Measurements from ENCODE around the gene TMEM161B.
"Not testable (repeated sequence)": the region's sequence is repeated elsewhere in the genome, so short reads cannot be mapped to it uniquely, and the experiment has no call there.

Gene TMEM161B

DNA sequence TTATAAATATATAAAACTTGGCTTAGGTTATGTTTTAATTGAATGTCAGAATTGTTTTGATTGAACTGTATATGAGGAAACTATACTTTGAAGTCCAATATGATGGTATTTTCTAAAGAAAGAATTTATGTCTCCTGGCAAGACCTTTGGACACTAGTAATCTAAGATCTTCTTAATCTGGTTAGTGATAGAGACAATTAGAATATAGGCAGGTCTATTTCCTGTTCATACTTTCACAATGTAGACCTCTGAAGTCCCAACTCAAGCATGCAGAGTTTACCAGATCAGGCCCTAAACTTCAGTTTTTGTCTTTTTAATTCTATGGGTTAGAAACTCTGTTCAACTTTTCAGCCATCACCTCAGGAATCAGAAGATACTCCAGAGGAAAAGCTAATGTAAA, 6.9 kb upstream of the TMEM161B start:
- H3K27me3 ChIP-seq (ENCODE audit: control insufficient read depth, insufficient read depth, low read length) = no peaks in the 10 kb centered on the region
- H3K4me1 ChIP-seq (ENCODE audit: control insufficient read depth, insufficient read depth, low read length) = no peaks in the 10 kb centered on the region
- no peak overlapping the region for H3K9ac ChIP-seq (ENCODE audit: low read depth, low read length)
- H3K4me3 ChIP-seq (ENCODE audit: low read depth, low read length) = no peak overlapping the region
- H3K9me3 ChIP-seq (ENCODE audit: control insufficient read depth, insufficient read depth, low read length) = no peaks in the 10 kb centered on the region
- H3K36me3 ChIP-seq (ENCODE audit: control insufficient read depth, insufficient read depth, low read length) = no peaks in the 10 kb centered on the region

DNA sequence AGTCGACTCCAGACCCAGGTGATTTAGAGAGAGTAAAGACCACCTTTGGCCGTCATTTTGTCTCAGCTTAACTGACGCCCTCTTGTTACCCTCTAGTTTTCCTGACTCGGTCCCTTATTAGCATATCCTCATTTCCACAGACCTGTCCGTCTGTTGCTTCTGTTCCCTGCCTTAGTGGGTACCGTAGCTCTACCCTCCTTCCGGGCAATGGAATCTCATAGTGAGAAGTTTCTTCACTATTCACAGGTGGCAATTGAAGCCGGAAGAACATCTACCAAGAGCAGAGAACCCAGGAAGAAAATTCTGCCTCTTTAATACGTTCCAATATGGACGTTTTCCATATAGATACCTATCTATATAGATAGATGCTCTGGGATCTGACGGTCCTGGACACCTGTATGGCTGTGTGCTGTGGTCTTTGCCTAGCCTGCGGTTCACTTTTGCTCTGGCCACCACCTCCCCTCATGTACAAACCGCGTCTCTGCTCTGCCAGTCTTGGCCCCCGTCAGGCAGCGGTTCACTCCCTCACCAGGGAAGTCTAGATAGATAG, 652 bp upstream of the TMEM161B start:
- H3K36me3 ChIP-seq (ENCODE audit: control insufficient read depth, insufficient read depth, low read length) = no peaks in the 10 kb centered on the region
- no peaks in the 10 kb centered on the region for H3K4me1 ChIP-seq (ENCODE audit: control insufficient read depth, insufficient read depth, low read length)
- H3K9ac ChIP-seq (ENCODE audit: low read depth, low read length) = peak overlapping the region; percentile 79
- H3K9me3 ChIP-seq (ENCODE audit: control insufficient read depth, insufficient read depth, low read length) = peaks cover 4% of the 10 kb centered on the region
- H3K27me3 ChIP-seq (ENCODE audit: control insufficient read depth, insufficient read depth, low read length) = no peaks in the 10 kb centered on the region
- peak overlapping the region; percentile 93 for H3K4me3 ChIP-seq (ENCODE audit: low read depth, low read length)

DNA sequence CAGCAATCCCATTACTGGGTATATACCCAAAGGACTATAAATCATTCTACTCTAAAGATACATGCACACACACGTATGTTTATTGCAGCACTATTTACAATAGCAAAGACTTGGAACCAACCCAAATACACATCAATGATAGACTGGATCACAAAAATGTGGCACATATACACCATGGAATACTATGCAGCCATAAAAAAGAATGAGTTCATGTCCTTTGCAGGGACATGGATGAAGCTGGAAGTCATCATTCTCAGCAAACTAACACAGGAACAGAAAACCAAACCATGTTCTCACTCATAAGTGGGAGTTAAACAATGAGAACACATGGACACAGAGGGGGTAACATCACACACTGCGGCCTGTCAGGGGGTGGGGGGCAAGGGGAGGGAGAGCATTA, 4.1 kb downstream of the TMEM161B start:
- H3K9ac ChIP-seq (ENCODE audit: low read depth, low read length); H3K4me1 ChIP-seq (ENCODE audit: control insufficient read depth, insufficient read depth, low read length); H3K36me3 ChIP-seq (ENCODE audit: control insufficient read depth, insufficient read depth, low read length); H3K27me3 ChIP-seq (ENCODE audit: control insufficient read depth, insufficient read depth, low read length); H3K4me3 ChIP-seq (ENCODE audit: low read depth, low read length); H3K9me3 ChIP-seq (ENCODE audit: control insufficient read depth, insufficient read depth, low read length): not testable (repeated sequence)

DNA sequence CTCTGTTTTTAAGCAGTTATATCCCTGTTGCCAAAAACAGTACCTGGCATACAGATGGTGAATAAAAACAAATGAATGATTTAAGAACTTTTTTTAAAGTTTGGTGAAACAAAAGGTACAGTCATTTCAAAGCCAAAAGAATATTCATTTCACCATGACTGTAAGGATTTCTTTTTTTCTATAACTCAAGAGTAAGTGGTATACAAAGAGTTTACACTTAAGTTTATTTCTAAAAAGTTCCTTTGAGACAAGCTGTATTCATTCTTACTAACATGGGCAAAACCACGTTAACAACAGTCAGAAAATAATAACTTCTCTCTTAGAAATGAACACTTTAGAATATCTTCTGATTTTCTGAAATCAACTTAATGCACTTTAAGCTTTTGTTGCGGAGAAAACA, 5.3 kb downstream of the TMEM161B start:
- no peak overlapping the region for H3K4me3 ChIP-seq (ENCODE audit: low read depth, low read length)
- no peaks in the 10 kb centered on the region for H3K36me3 ChIP-seq (ENCODE audit: control insufficient read depth, insufficient read depth, low read length)
- no peak overlapping the region for H3K9ac ChIP-seq (ENCODE audit: low read depth, low read length)
- H3K27me3 ChIP-seq (ENCODE audit: control insufficient read depth, insufficient read depth, low read length) = no peaks in the 10 kb centered on the region
- H3K9me3 ChIP-seq (ENCODE audit: control insufficient read depth, insufficient read depth, low read length) = peaks cover 4% of the 10 kb centered on the region
- H3K4me1 ChIP-seq (ENCODE audit: control insufficient read depth, insufficient read depth, low read length) = peaks cover 7% of the 10 kb centered on the region

DNA sequence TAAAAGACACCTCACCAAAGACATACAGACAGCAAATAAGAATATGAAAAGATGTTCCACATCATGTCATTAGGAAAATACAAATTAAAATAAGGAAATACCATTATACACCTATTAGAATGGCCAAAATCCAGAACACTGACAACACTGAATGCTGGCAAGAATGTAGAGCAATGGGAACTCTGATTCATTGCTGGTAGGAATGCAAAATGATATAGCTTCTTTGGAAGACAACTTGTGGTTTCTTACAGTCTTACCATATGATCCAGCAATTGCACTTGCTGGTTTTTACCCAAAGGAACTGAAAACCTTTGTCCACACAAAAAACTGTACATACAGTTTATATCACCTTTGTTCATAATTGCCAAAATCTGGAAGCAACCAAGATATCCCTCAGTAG, 6.5 kb downstream of the TMEM161B start:
- no peaks in the 10 kb centered on the region for H3K27me3 ChIP-seq (ENCODE audit: control insufficient read depth, insufficient read depth, low read length)
- H3K9me3 ChIP-seq (ENCODE audit: control insufficient read depth, insufficient read depth, low read length) = peaks cover 4% of the 10 kb centered on the region
- H3K4me3 ChIP-seq (ENCODE audit: low read depth, low read length) = no peak overlapping the region
- H3K36me3 ChIP-seq (ENCODE audit: control insufficient read depth, insufficient read depth, low read length) = no peaks in the 10 kb centered on the region
- no peak overlapping the region for H3K9ac ChIP-seq (ENCODE audit: low read depth, low read length)
- peaks cover 16% of the 10 kb centered on the region for H3K4me1 ChIP-seq (ENCODE audit: control insufficient read depth, insufficient read depth, low read length)

DNA sequence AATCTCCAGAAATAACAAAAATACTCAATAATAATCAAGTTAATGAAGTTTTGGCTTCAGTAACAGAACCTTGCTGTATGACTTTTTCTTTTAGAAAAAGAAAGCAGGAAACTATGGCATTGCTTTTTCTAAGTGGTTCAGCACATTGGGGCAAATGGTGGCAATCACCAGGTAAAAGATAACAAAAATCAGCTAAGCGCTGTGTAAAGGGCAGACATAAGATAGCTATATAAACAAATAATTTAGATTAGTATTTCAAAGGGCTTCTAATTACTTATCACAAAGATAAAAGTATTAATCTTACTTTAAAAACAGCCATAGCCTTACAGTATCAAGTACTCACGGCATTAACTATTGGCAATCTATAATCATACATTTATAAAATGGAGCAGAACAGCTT, 10.0 kb downstream of the TMEM161B start:
- Histone ChIP-seq H3K4me3 (ENCODE audit: low read depth, low read length) (no peak overlapping the region), H3K9me3 (ENCODE audit: control insufficient read depth, insufficient read depth, low read length) (no peaks in the 10 kb centered on the region), H3K9ac (ENCODE audit: low read depth, low read length) (no peak overlapping the region), H3K36me3 (ENCODE audit: control insufficient read depth, insufficient read depth, low read length) (no peaks in the 10 kb centered on the region), H3K27me3 (ENCODE audit: control insufficient read depth, insufficient read depth, low read length) (no peaks in the 10 kb centered on the region), H3K4me1 (ENCODE audit: control insufficient read depth, insufficient read depth, low read length) (peaks cover 32% of the 10 kb centered on the region)

DNA sequence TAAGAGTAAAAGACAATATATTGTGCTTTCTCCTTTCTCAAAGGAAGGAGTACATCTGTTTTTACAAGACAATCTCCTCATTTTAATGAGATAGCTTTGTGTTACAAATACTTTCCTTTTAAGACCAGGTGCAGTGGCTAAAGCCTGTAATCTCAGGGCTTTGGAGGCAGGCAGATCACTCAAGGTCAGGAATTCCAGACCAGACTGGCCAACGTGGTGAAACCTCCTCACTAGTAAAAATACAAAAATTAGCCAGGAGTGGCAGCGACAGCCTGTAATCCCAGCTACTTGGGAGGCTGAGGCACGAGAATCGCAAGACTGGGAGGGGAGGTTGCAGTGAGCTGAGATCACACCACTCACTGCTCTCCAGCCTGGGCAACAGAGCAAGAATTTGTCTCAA, 11.8 kb downstream of the TMEM161B start:
- Histone ChIP-seq H3K4me1 (ENCODE audit: control insufficient read depth, insufficient read depth, low read length) (peaks cover 32% of the 10 kb centered on the region), H3K4me3 (ENCODE audit: low read depth, low read length) (no peak overlapping the region), H3K36me3 (ENCODE audit: control insufficient read depth, insufficient read depth, low read length) (no peaks in the 10 kb centered on the region), H3K27me3 (ENCODE audit: control insufficient read depth, insufficient read depth, low read length) (no peaks in the 10 kb centered on the region), H3K9me3 (ENCODE audit: control insufficient read depth, insufficient read depth, low read length) (no peaks in the 10 kb centered on the region), H3K9ac (ENCODE audit: low read depth, low read length) (no peak overlapping the region)

DNA sequence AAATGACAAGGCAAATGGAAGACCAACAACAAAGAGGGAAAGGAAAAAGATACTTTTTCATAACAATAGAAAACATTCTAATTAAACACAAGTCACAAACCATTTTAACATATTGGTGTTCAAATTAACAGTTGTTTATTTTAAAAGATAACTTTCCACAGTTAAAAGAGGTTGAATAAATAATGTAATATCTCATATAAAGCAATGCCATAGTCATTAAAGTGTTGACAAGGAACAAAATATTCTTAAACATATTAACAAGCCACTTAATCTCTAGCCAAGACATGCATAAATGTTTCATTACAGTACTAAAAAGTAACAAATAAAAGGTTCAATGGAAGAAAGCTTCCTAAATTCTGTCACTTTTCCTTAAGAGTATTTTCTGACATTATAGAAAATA, 12.6 kb downstream of the TMEM161B start:
- Histone ChIP-seq H3K36me3 (ENCODE audit: control insufficient read depth, insufficient read depth, low read length) (no peaks in the 10 kb centered on the region), H3K4me1 (ENCODE audit: control insufficient read depth, insufficient read depth, low read length) (peaks cover 32% of the 10 kb centered on the region), H3K27me3 (ENCODE audit: control insufficient read depth, insufficient read depth, low read length) (no peaks in the 10 kb centered on the region), H3K4me3 (ENCODE audit: low read depth, low read length) (no peak overlapping the region), H3K9me3 (ENCODE audit: control insufficient read depth, insufficient read depth, low read length) (no peaks in the 10 kb centered on the region), H3K9ac (ENCODE audit: low read depth, low read length) (no peak overlapping the region)

DNA sequence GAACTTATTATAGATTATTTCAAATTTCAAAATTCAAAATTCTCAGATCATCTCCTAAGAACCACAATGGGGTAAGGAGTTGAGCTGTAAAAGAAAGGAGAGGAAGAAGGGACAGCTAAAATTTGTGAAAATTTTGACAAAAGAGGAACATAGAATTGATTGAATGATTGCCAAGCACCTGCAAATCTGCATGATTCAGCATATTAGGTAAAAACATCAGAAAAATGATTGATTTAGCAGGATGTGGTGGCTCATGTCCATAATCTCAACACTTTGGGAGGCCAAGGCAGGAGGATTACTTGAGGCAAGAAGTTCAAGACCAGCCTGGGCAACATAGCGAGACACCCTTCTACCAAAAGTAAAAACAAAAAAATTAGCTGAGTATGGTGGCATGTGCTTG, 14.3 kb downstream of the TMEM161B start:
- no peak overlapping the region for H3K4me3 ChIP-seq (ENCODE audit: low read depth, low read length)
- peaks cover 32% of the 10 kb centered on the region for H3K4me1 ChIP-seq (ENCODE audit: control insufficient read depth, insufficient read depth, low read length)
- H3K9ac ChIP-seq (ENCODE audit: low read depth, low read length) = no peak overlapping the region
- no peaks in the 10 kb centered on the region for H3K9me3 ChIP-seq (ENCODE audit: control insufficient read depth, insufficient read depth, low read length)
- H3K27me3 ChIP-seq (ENCODE audit: control insufficient read depth, insufficient read depth, low read length) = no peaks in the 10 kb centered on the region
- no peaks in the 10 kb centered on the region for H3K36me3 ChIP-seq (ENCODE audit: control insufficient read depth, insufficient read depth, low read length)

DNA sequence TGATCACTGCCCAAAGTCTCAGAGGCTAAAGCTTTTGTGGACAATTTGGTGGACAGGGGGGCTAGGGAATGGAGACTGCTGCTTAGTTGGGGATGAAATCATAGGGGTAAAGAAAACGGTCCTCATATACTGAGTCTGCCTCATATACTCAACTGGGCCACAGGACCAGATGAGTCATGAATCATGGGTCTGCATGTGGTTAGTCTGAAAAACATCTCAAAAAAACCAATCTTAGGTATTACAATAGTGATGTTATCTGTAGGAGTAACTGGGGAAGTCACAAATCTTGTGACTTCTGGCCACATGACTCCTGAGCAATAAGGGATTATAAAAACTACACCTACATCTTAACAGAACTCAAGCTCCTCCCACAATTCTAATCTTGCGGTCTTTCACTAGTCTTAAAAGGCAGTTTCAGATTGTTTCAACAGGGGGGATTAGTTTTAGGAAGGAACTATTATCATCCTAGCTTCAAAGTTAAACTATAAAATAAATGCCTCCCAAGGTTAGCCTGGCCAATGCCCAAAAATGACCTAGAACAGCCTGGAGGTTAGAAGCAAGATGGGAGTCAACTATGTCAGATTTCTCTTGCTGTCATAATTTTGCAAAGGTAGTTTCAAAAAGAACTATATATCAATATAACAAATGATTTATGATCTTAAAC, 17.5 kb downstream of the TMEM161B start:
- Histone ChIP-seq H3K9ac (ENCODE audit: low read depth, low read length) (no peak overlapping the region), H3K27me3 (ENCODE audit: control insufficient read depth, insufficient read depth, low read length) (no peaks in the 10 kb centered on the region), H3K4me1 (ENCODE audit: control insufficient read depth, insufficient read depth, low read length) (peaks cover 26% of the 10 kb centered on the region), H3K36me3 (ENCODE audit: control insufficient read depth, insufficient read depth, low read length) (no peaks in the 10 kb centered on the region), H3K4me3 (ENCODE audit: low read depth, low read length) (no peak overlapping the region), H3K9me3 (ENCODE audit: control insufficient read depth, insufficient read depth, low read length) (no peaks in the 10 kb centered on the region)

DNA sequence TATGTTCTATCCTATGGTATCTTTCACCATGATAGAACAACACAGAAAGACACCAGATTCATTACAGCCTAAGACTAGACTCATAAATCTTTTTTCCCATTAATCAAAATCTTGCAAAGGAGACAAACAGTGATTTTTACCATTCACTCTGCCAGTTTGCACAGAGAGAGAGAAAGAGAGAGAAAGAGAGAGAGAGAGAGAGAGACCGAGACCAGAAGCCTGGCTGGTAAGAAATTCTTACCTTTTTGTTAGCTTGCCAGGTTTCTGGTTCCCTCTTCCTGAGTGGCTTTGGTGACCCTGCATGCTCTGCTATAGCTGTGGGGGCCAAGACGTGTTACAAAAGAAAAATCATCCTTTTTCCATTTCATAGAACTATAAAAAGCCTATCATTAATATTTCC, 18.6 kb downstream of the TMEM161B start:
- no peaks in the 10 kb centered on the region for H3K27me3 ChIP-seq (ENCODE audit: control insufficient read depth, insufficient read depth, low read length)
- no peaks in the 10 kb centered on the region for H3K36me3 ChIP-seq (ENCODE audit: control insufficient read depth, insufficient read depth, low read length)
- no peaks in the 10 kb centered on the region for H3K9me3 ChIP-seq (ENCODE audit: control insufficient read depth, insufficient read depth, low read length)
- H3K4me1 ChIP-seq (ENCODE audit: control insufficient read depth, insufficient read depth, low read length) = peaks cover 28% of the 10 kb centered on the region
- H3K9ac ChIP-seq (ENCODE audit: low read depth, low read length) = no peak overlapping the region
- H3K4me3 ChIP-seq (ENCODE audit: low read depth, low read length) = no peak overlapping the region

DNA sequence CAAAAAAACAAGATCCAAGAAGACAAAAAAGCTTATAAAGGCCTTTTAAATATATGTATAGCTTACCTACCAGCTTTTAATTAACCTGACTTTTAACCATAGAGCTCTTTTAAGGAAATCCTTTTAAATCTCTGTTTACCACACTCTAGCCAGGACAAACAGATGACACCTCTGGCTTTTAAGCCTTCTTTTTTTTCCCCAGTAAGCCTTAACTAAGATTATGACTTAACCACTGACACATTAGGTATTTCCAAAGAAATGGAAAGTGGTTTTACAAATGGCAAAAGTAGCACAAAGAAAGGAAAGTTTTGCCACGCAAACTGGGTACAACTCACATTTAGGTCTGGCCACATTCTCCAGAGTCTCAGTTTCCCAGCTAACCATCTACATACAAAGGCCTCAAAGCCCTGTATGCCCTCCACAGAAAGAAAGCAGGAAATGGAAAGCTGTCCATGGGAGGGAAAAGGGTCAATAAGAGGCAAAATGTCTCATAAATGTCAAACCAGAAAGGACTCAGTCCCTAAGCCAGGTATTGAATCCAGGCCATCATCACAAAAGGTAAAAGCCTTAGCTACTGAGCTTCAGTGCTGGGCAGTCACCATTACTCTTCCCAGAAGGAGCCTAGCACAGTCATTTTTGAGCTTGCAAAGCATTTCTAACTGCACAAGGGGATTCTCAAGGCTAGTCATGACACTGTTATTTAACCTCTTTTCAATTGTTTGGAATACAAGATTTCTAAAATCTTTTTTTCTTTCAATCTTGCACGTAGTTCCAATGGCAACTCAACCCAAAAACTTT, 19.7 kb downstream of the TMEM161B start:
- Histone ChIP-seq H3K4me3 (ENCODE audit: low read depth, low read length) (no peak overlapping the region), H3K27me3 (ENCODE audit: control insufficient read depth, insufficient read depth, low read length) (no peaks in the 10 kb centered on the region), H3K9me3 (ENCODE audit: control insufficient read depth, insufficient read depth, low read length) (no peaks in the 10 kb centered on the region), H3K4me1 (ENCODE audit: control insufficient read depth, insufficient read depth, low read length) (peaks cover 33% of the 10 kb centered on the region), H3K36me3 (ENCODE audit: control insufficient read depth, insufficient read depth, low read length) (no peaks in the 10 kb centered on the region), H3K9ac (ENCODE audit: low read depth, low read length) (no peak overlapping the region)
